GM23248 (cell line): ENCODE measurements around the gene TNNT2.

Experiments used
- EZH2 ChIP-seq: fragments of 200-600 bp; sonication (generic); IDR thresholded peaks from 2 replicates; pipeline ENCODE4 v1.6.1; 2018; ENCODE audit warnings: antibody characterized with exemption, mild to moderate bottlenecking; ENCODE audit not compliant: insufficient read depth, poor library complexity, severe bottlenecking
- EZH2phosphoT487 ChIP-seq: fragments of 200-600 bp; sonication (generic); IDR thresholded peaks from 2 replicates; pipeline ENCODE4 v1.6.1; 2018; ENCODE audit warnings: antibody characterized with exemption, moderate library complexity, mild to moderate bottlenecking, low read depth; ENCODE audit not compliant: insufficient read depth

GRCh38 chr1:201401700-201402099 is 24.2 kb upstream of the TNNT2 start:
- TF ChIP-seq EZH2 (no peak), EZH2phosphoT487 (no peak)
